GM18505 (cell line): Measurements from ENCODE around the gene SEBOX.

Experiments used
- ATAC-seq: cut with Tn5 transposase; IDR thresholded peaks from one replicate; pipeline ENCODE4 v1.9.1; 2021; ENCODE audit not compliant: unreplicated experiment
- POLR2A ChIP-seq: IDR thresholded peaks from 4 replicates; pipeline ENCODE4 v1.6.1; 2011; ENCODE audit warnings: borderline replicate concordance; ENCODE audit not compliant: insufficient read depth, insufficient read length; ENCODE audit errors: extremely low read depth

Gene SEBOX

GRCh38 chr17:28335201-28335958 is 29.6 kb downstream of the SEBOX start, which contains the start of the genes IFT20 and TNFAIP1:
IFT20 (minus strand) TSS chr17:28335472; CDS start chr17:28331985, 3,487 bp downstream.
TNFAIP1 (plus strand) TSS chr17:28335761; CDS start chr17:28339522, 3,761 bp downstream.
- TF ChIP-seq POLR2A: peak; percentile 82
- peak; percentile 94 for ATAC-seq

- TF ChIP-seq POLR2A: no peak
- no peak for ATAC-seq
Observed at GRCh38 chr17:28334666-28335200, 30.3 kb downstream of the SEBOX start.

- ATAC-seq: no peak
- TF ChIP-seq POLR2A: no peak
Observed at GRCh38 chr17:28334171-28334570, 30.8 kb downstream of the SEBOX start.

- no peak for ATAC-seq
- no peak for TF ChIP-seq POLR2A
Observed at GRCh38 chr17:28333083-28333746, 31.8 kb downstream of the SEBOX start.

- no peak for TF ChIP-seq POLR2A
Observed at GRCh38 chr17:28331891-28332420, 33.0 kb downstream of the SEBOX start.

GRCh38 chr17:28330671-28331070 is 34.3 kb downstream of the SEBOX start:
- ATAC-seq: no peak
- TF ChIP-seq POLR2A: no peak

More at GRCh38 chr17:28331891-28332420, 33.0 kb downstream of the SEBOX start:
- no peak for ATAC-seq

- TF ChIP-seq POLR2A: no peak
- no peak for ATAC-seq
Observed at GRCh38 chr17:28328325-28328724, 36.7 kb downstream of the SEBOX start.

- no peak for ATAC-seq
- no peak for TF ChIP-seq POLR2A
Observed at GRCh38 chr17:28327709-28328108, 37.3 kb downstream of the SEBOX start.

GRCh38 chr17:28327031-28327607 is 37.9 kb downstream of the SEBOX start:
- TF ChIP-seq POLR2A: no peak
- no peak for ATAC-seq

GRCh38 chr17:28326114-28326513 is 38.9 kb downstream of the SEBOX start:
- ATAC-seq: no peak
- no peak for TF ChIP-seq POLR2A

GRCh38 chr17:28325211-28325610 is 39.8 kb downstream of the SEBOX start:
- TF ChIP-seq POLR2A: no peak
- no peak for ATAC-seq

- no peak for ATAC-seq
Observed at GRCh38 chr17:28324781-28325180, 40.2 kb downstream of the SEBOX start.

GRCh38 chr17:28324267-28324745 is 40.7 kb downstream of the SEBOX start:
- TF ChIP-seq POLR2A: no peak
- ATAC-seq: no peak

More at GRCh38 chr17:28324781-28325180, 40.2 kb downstream of the SEBOX start:
- TF ChIP-seq POLR2A: no peak

- ATAC-seq: no peak
- no peak for TF ChIP-seq POLR2A
Observed at GRCh38 chr17:28320215-28321061, 44.6 kb downstream of the SEBOX start.
